HG02759 (cell line): ENCODE data around the gene CHD9.

Experiments used
- ATAC-seq: cut with Tn5 transposase; IDR thresholded peaks from one replicate; pipeline ENCODE4 v1.9.1; 2021; ENCODE audit warnings: mild to moderate bottlenecking, moderate library complexity; ENCODE audit not compliant: unreplicated experiment

Gene CHD9

GRCh38 chr16:53191413-53191812 is 136.6 kb downstream of the CHD9 start:
- ATAC-seq, result no peak

GRCh38 chr16:53198933-53199332 is 144.1 kb downstream of the CHD9 start:
- no peak for ATAC-seq

- ATAC-seq, result no peak
Observed at GRCh38 chr16:53201900-53202299, 147.1 kb downstream of the CHD9 start.

GRCh38 chr16:53202398-53202797 is 147.6 kb downstream of the CHD9 start:
- ATAC-seq, result no peak

- ATAC-seq, result peak; percentile 90
Observed at GRCh38 chr16:53207810-53208752, 153.3 kb downstream of the CHD9 start.

- ATAC-seq, result no peak
Observed at GRCh38 chr16:53209429-53209828, 154.6 kb downstream of the CHD9 start.

- ATAC-seq, result no peak
Observed at GRCh38 chr16:53209877-53210276, 155.1 kb downstream of the CHD9 start.

- no peak for ATAC-seq
Observed at GRCh38 chr16:53211253-53211652, 156.5 kb downstream of the CHD9 start.

- ATAC-seq, result no peak
Observed at GRCh38 chr16:53212893-53213223, 158.1 kb downstream of the CHD9 start.

- no peak for ATAC-seq
Observed at GRCh38 chr16:53213542-53213941, 158.8 kb downstream of the CHD9 start.

GRCh38 chr16:53216798-53217197 is 162.0 kb downstream of the CHD9 start:
- ATAC-seq, result no peak

GRCh38 chr16:53219371-53219770 is 164.6 kb downstream of the CHD9 start:
- peak; percentile 10 for ATAC-seq

- peak; percentile 46 for ATAC-seq
Observed at GRCh38 chr16:53219795-53220454, 165.1 kb downstream of the CHD9 start.

GRCh38 chr16:53220585-53220984 is 165.8 kb downstream of the CHD9 start:
- ATAC-seq, result peak; percentile 54

- ATAC-seq, result no peak
Observed at GRCh38 chr16:53224951-53225533, 170.3 kb downstream of the CHD9 start.

- no peak for ATAC-seq
Observed at GRCh38 chr16:53232826-53233529, 178.2 kb downstream of the CHD9 start.

- ATAC-seq, result no peak
Observed at GRCh38 chr16:53234836-53235235, 180.0 kb downstream of the CHD9 start.

- ATAC-seq, result no peak
Observed at GRCh38 chr16:53235851-53236250, 181.1 kb downstream of the CHD9 start.

- no peak for ATAC-seq
Observed at GRCh38 chr16:53249331-53249730, 194.5 kb downstream of the CHD9 start.

GRCh38 chr16:53257001-53257400 is 202.2 kb downstream of the CHD9 start:
- ATAC-seq, result no peak

- ATAC-seq, result no peak
Observed at GRCh38 chr16:53258809-53259208, 204.0 kb downstream of the CHD9 start.
